Fibroblast of lung (primary cell): Measurements from ENCODE around the gene TIGD2. TPM values are rescaled to one million over a fixed set of nuclear protein-coding genes. Genes with fewer than 3 reads are reported as not detected.

Experiments
- DNase-seq, 2 donors: peaks; one replicate each; pipeline versions ENCODE4 v3.0.0 to v3.0.0-alpha.2; 2010; ENCODE audit warnings: low read depth in 2 of 2
- H2AFZ ChIP-seq: 2 replicates; pipeline ENCODE4 v1.5.1; 2012; ENCODE audit warnings: low read length, control low read depth, inconsistent platforms
- H3K27ac ChIP-seq: 2 replicates; pipeline ENCODE4 v1.5.1; 2011; ENCODE audit warnings: low read length, control low read depth; ENCODE audit not compliant: insufficient read depth
- H3K27me3 ChIP-seq: 2 replicates; pipeline ENCODE4 v1.5.1; 2011; ENCODE audit warnings: mild to moderate bottlenecking, low read length; ENCODE audit not compliant: control insufficient read depth, insufficient read depth
- H3K36me3 ChIP-seq: 2 replicates; pipeline ENCODE4 v1.5.1; 2011; ENCODE audit warnings: low read length; ENCODE audit not compliant: control insufficient read depth, insufficient read depth
- H3K4me1 ChIP-seq: 2 replicates; pipeline ENCODE4 v1.5.1; 2011; ENCODE audit warnings: low read length; ENCODE audit not compliant: control insufficient read depth, insufficient read depth; ENCODE audit errors: extremely low read depth
- H3K4me2 ChIP-seq: 2 replicates; pipeline ENCODE4 v1.5.1; 2011; ENCODE audit warnings: low read length, control low read depth; ENCODE audit not compliant: insufficient read depth; ENCODE audit errors: extremely low read depth
- H3K4me3 ChIP-seq, 4 experiments: fragments of 200-600 bp in 1 of 4; sonication (generic) in 1 of 4; replicated peaks in 1 of 4; 2 replicates each; pipeline ENCODE4 v1.5.1; 2011 to 2016; ENCODE audit warnings: low read length in 4 of 4, low read depth in 3 of 4, mild to moderate bottlenecking in 3 of 4, control low read depth in 2 of 4, inconsistent platforms in 1 of 4, mixed read lengths in 1 of 4; ENCODE audit not compliant: insufficient read depth in 1 of 4; ENCODE audit errors: control extremely low read depth in 1 of 4
- H3K79me2 ChIP-seq: 2 replicates; pipeline ENCODE4 v1.5.1; 2012; ENCODE audit warnings: mild to moderate bottlenecking, low read length, inconsistent platforms; ENCODE audit not compliant: control insufficient read depth, insufficient read depth
- H3K9ac ChIP-seq: 2 replicates; pipeline ENCODE4 v1.5.1; 2011; ENCODE audit warnings: mild to moderate bottlenecking, low read length, control low read depth; ENCODE audit not compliant: insufficient read depth
- H3K9me3 ChIP-seq: 2 replicates; pipeline ENCODE4 v1.5.1; 2012; ENCODE audit warnings: low read depth, low read length; ENCODE audit not compliant: control insufficient read depth, insufficient read depth
- H4K20me1 ChIP-seq: 2 replicates; pipeline ENCODE4 v1.5.1; 2011; ENCODE audit warnings: low read length; ENCODE audit not compliant: control insufficient read depth, insufficient read depth; ENCODE audit errors: extremely low read depth
- CTCF ChIP-seq, 2 donors: IDR thresholded peaks in 1 of 2; conservative IDR thresholded peaks in 1 of 2; 1 replicate in 1 of 2; 2 replicates in 1 of 2; pipeline ENCODE4 v1.5.1; 2011 to 2012; ENCODE audit warnings: low read length in 2 of 2, control low read depth in 1 of 2, inconsistent platforms in 1 of 2, low read depth in 1 of 2, mild to moderate bottlenecking in 1 of 2
- EZH2 ChIP-seq: IDR thresholded peaks from 2 replicates; pipeline ENCODE4 v1.5.1; 2012; ENCODE audit warnings: low read length, control low read depth, mild to moderate bottlenecking; ENCODE audit errors: missing control alignments
- polyA plus RNA-seq, 2 donors: library from polyadenylated mRNA; depleted of rRNA in 1 of 2; stranded (reverse) in 1 of 2; unstranded in 1 of 2; fragments of >200 nt; gene quantifications; 2 replicates each; pipeline ENCODE4 v1.2.1, GENCODE V29; 2011 to 2012; ENCODE audit warnings: missing spikeins in 1 of 2
- total RNA-seq: library from RNA; depleted of rRNA; stranded (reverse); fragments of >200 nt; gene quantifications from 2 replicates; pipeline ENCODE4 v1.2.1, GENCODE V29; 2014

Gene TIGD2
- total and polyA plus RNA-seq, 2 donors (not counting 1 experiment from before 2014, with no cell fraction given) = 6.1 to 11.7 TPM

GRCh38 chr4:89069481-89069880 lies 41.9 kb upstream of the TIGD2 start:
- H3K4me3 ChIP-seq = no peak overlapping the region
- no peak overlapping the region for H2AFZ ChIP-seq
- no peaks in the 10 kb centered on the region for H4K20me1 ChIP-seq
- TF ChIP-seq EZH2 (no peak), CTCF (conservative IDR thresholded peaks at IDR 0.05 in 1 of 2, IDR thresholded peaks at IDR 0.05 in 1 of 2; ENCODE audit: low read depth in 1 of 2, low read length in 2 of 2) (no peak)
- no peak overlapping the region for H3K27ac ChIP-seq
- H3K9me3 ChIP-seq = no peaks in the 10 kb centered on the region
- H3K79me2 ChIP-seq = no peaks in the 10 kb centered on the region
- H3K4me2 ChIP-seq = no peak overlapping the region
- H3K4me1 ChIP-seq = no peaks in the 10 kb centered on the region
- no peak overlapping the region for H3K9ac ChIP-seq
- no peak for DNase-seq
- H3K27me3 ChIP-seq = peaks cover 2% of the 10 kb centered on the region
- H3K36me3 ChIP-seq = no peaks in the 10 kb centered on the region

- Histone ChIP-seq H3K27ac (no peak overlapping the region), H3K36me3 (no peaks in the 10 kb centered on the region), H2AFZ (no peak overlapping the region), H3K4me3 (no peak overlapping the region), H3K27me3 (peaks cover 2% of the 10 kb centered on the region), H3K79me2 (no peaks in the 10 kb centered on the region), H3K9me3 (no peaks in the 10 kb centered on the region), H4K20me1 (no peaks in the 10 kb centered on the region), H3K4me2 (no peak overlapping the region), H3K9ac (no peak overlapping the region), H3K4me1 (no peaks in the 10 kb centered on the region)
- no peak for TF ChIP-seq EZH2
- no peak for TF ChIP-seq CTCF (conservative IDR thresholded peaks at IDR 0.05 in 1 of 2, IDR thresholded peaks at IDR 0.05 in 1 of 2; ENCODE audit: low read depth in 1 of 2, low read length in 2 of 2)
- no peak for DNase-seq
Observed at GRCh38 chr4:89070041-89070440, 41.3 kb upstream of the TIGD2 start.

- H3K9ac ChIP-seq = no peak overlapping the region
- H4K20me1 ChIP-seq = no peaks in the 10 kb centered on the region
- no peaks in the 10 kb centered on the region for H3K79me2 ChIP-seq
- H3K27me3 ChIP-seq = peaks cover 2% of the 10 kb centered on the region
- no peaks in the 10 kb centered on the region for H3K36me3 ChIP-seq
- TF ChIP-seq CTCF (conservative IDR thresholded peaks at IDR 0.05 in 1 of 2, IDR thresholded peaks at IDR 0.05 in 1 of 2; ENCODE audit: low read depth in 1 of 2, low read length in 2 of 2) (no peak), EZH2 (no peak)
- no peak overlapping the region for H3K4me3 ChIP-seq
- H3K4me2 ChIP-seq = no peak overlapping the region
- H2AFZ ChIP-seq = no peak overlapping the region
- no peak for DNase-seq
- no peak overlapping the region for H3K27ac ChIP-seq
- no peaks in the 10 kb centered on the region for H3K9me3 ChIP-seq
- no peaks in the 10 kb centered on the region for H3K4me1 ChIP-seq
Observed at GRCh38 chr4:89071311-89071710, 40.0 kb upstream of the TIGD2 start.
